Measurements from ENCODE around the gene GLMN. TPM values are rescaled to one million over a fixed set of nuclear protein-coding genes. Genes with fewer than 3 reads are reported as not detected.

GLMN gene
- polyA plus RNA-seq, 1 experiment = 10.1 TPM

GRCh38 chr1:92324784-92325183 lies 26.0 kb upstream of the GLMN start:
- POLR2A ChIA-PET = no interaction called here
- CTCF ChIA-PET = no interaction called here
- no peak for DNase-seq (ENCODE audit: low read depth, low spot score)
- H3K9me3 ChIP-seq (ENCODE audit: control insufficient read depth, insufficient read depth, low read length) = peaks cover 15% of the 10 kb centered on the region
- H3K27me3 ChIP-seq (ENCODE audit: control insufficient read depth, insufficient read depth, low read length) = no peaks in the 10 kb centered on the region
- no peak for TF ChIP-seq CTCF (IDR thresholded peaks at IDR 0.05; ENCODE audit: low read depth, low read length)
- no peak overlapping the region for H3K4me3 ChIP-seq (ENCODE audit: low read depth, low read length)
- no peak overlapping the region for H3K27ac ChIP-seq (ENCODE audit: low read depth, low read length)

DNA sequence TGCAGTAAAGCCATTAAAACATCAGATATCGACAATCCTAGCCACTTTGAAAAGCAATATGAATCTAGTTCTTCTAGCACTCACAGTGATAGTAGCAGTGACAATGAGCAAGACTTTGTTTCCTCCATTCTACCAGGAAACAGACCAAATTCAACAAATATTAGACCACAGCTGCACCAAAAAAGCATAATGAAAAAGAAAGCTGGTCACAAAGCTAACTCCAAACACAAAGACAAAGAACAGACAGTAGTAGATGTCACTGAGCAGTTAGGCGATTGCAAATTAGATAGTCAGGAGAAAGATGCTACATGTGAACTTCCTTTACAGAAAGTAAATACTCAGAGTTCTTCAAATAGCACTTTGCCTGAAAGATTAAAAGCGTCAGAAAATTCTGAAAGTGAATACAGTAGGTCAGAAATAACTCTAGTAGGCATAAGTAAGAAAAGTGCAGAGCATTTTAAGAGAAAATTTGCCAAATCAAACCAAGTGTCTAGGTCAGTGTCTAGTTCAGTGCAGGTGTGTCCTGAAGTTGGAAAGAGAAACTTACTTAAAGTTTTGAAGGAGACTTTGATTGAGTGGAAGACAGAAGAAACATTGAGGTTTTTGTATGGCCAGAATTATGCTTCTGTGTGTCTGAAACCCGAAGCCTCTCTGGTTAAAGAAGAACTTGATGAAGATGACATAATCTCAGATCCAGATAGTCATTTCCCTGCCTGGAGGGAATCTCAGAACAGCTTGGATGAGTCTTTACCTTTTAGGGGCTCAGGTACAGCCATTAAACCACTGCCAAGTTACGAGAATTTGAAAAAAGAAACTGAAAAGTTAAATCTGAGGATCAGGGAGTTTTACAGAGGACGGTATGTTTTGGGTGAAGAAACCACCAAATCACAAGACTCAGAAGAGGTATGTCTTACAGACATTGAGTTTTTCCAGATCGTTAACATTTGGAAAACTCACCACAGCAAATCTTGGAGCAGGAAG lies 25.0 kb upstream of the GLMN start:
- no peaks in the 10 kb centered on the region for H3K27me3 ChIP-seq (ENCODE audit: control insufficient read depth, insufficient read depth, low read length)
- H3K4me3 ChIP-seq (ENCODE audit: low read depth, low read length) = no peak overlapping the region
- ChIA-PET CTCF (no interaction called here), POLR2A (no interaction called here)
- no peak for DNase-seq (ENCODE audit: low read depth, low spot score)
- no peak for TF ChIP-seq CTCF (IDR thresholded peaks at IDR 0.05; ENCODE audit: low read depth, low read length)
- peaks cover 8% of the 10 kb centered on the region; the same call in 1 of the 2 replicates for H3K9me3 ChIP-seq (ENCODE audit: control insufficient read depth, insufficient read depth, low read length)
- no peak overlapping the region for H3K27ac ChIP-seq (ENCODE audit: low read depth, low read length)

GRCh38 chr1:92317836-92318493 lies 19.2 kb upstream of the GLMN start:
- H3K27ac ChIP-seq (ENCODE audit: low read depth, low read length) = no peak overlapping the region
- POLR2A ChIA-PET = no interaction called here
- H3K27me3 ChIP-seq (ENCODE audit: control insufficient read depth, insufficient read depth, low read length) = no peaks in the 10 kb centered on the region
- no peak for TF ChIP-seq CTCF (IDR thresholded peaks at IDR 0.05; ENCODE audit: low read depth, low read length)
- no peaks in the 10 kb centered on the region for H3K9me3 ChIP-seq (ENCODE audit: control insufficient read depth, insufficient read depth, low read length)
- DNase-seq (ENCODE audit: low read depth, low spot score) = no peak
- CTCF ChIA-PET = interaction anchor here (0.8 to 3.3 kb wide), 2 partner anchors 8 to 9 kb away, joined by 3 to 25 read pairs; no protein-coding TSS in a partner anchor
- H3K4me3 ChIP-seq (ENCODE audit: low read depth, low read length) = no peak overlapping the region

GRCh38 chr1:92315766-92316599 lies 17.2 kb upstream of the GLMN start:
- H3K27me3 ChIP-seq (ENCODE audit: control insufficient read depth, insufficient read depth, low read length) = no peaks in the 10 kb centered on the region
- ChIA-PET CTCF (no interaction called here), POLR2A (no interaction called here)
- TF ChIP-seq CTCF (IDR thresholded peaks at IDR 0.05; ENCODE audit: low read depth, low read length) = no peak
- H3K9me3 ChIP-seq (ENCODE audit: control insufficient read depth, insufficient read depth, low read length) = no peaks in the 10 kb centered on the region
- H3K4me3 ChIP-seq (ENCODE audit: low read depth, low read length) = no peak overlapping the region
- no peak overlapping the region for H3K27ac ChIP-seq (ENCODE audit: low read depth, low read length)
- DNase-seq (ENCODE audit: low read depth, low spot score) = no peak

Data from AG04450 (cell line).